GM12878 (cell line): ENCODE measurements around the gene LMTK2.

Experiments
- FOXK2 ChIP-seq: fragments of 450-650 bp; IDR thresholded peaks from 2 replicates; pipeline ENCODE4 v1.6.1; 2017; ENCODE audit warnings: mild to moderate bottlenecking, moderate library complexity
- HCFC1 ChIP-seq: fragments of 150-350 bp; IDR thresholded peaks from 2 replicates; pipeline ENCODE4 v1.6.1; 2014; ENCODE audit warnings: low read length
- NBN ChIP-seq: fragments of 450-650 bp; IDR thresholded peaks from 2 replicates; pipeline ENCODE4 v1.6.1; 2016
- POLR2A ChIP-seq: IDR thresholded peaks from 2 replicates; pipeline ENCODE4 v1.6.1; 2011; ENCODE audit warnings: low read depth, mild to moderate bottlenecking, low read length
- POU2F2 ChIP-seq: IDR thresholded peaks from 3 replicates; pipeline ENCODE4 v1.6.1; 2011; ENCODE audit warnings: low read depth, mild to moderate bottlenecking, low read length, borderline replicate concordance
- SIX5 ChIP-seq: IDR thresholded peaks from 2 replicates; pipeline ENCODE4 v1.6.1; 2011; ENCODE audit warnings: mild to moderate bottlenecking, low read depth, low read length, moderate library complexity; ENCODE audit not compliant: severe bottlenecking
- SMC3 ChIP-seq: IDR thresholded peaks from 2 replicates; pipeline ENCODE4 v1.6.1; 2011; ENCODE audit warnings: low read length, improper control_type of control experiment, borderline replicate concordance
- SUZ12 ChIP-seq: fragments of 200-600 bp; sonication (generic); IDR thresholded peaks from one replicate; pipeline ENCODE4 v1.6.1; 2018; ENCODE audit warnings: antibody characterized with exemption, mild to moderate bottlenecking; ENCODE audit not compliant: unreplicated experiment
- TF ChIP-seq, protein P1 (sequence below): IDR thresholded peaks from 2 replicates; pipeline ENCODE4 v1.6.1; 2012; ENCODE audit warnings: low read depth, low read length, improper control_type of control experiment
- TF ChIP-seq, protein P2 (sequence below), 3 experiments: IDR thresholded peaks in 2 of 3; conservative IDR thresholded peaks in 1 of 3; 2 replicates each; pipeline ENCODE4 v1.5.1; 2011; ENCODE audit warnings: low read depth in 3 of 3, low read length in 3 of 3, mild to moderate bottlenecking in 3 of 3, control low read depth in 2 of 3, moderate library complexity in 2 of 3, inconsistent platforms in 1 of 3, mixed read lengths in 1 of 3; ENCODE audit not compliant: control insufficient read depth in 2 of 3, insufficient read depth in 1 of 3; ENCODE audit errors: extremely low read depth in 1 of 3

DNA sequence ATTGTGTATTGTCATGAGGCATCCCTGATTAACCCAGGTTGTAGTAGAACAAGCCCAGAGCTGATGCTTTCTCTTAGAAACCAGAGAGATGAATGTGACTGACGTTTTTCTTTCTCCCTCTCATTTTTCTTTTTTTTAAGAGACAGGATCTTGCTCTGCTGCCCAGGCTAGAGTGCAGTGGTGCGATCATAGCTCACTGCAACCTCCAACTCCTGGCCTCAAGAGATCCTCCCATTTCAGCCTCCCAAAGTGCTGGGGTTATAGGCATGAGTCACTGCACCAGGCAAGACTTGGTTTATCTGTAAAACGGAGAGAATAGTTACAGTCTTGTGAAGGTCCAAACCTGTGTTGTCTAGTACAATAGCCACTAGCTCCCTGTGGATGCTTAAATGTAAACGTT lies 5.4 kb downstream of the LMTK2 start:
- TF ChIP-seq POU2F2 (no peak), POLR2A (no peak), SUZ12 (no peak), SIX5 (no peak), SMC3 (no peak), NBN (no peak), HCFC1 (no peak), FOXK2 (no peak)
- TF ChIP-seq, protein P1, sequence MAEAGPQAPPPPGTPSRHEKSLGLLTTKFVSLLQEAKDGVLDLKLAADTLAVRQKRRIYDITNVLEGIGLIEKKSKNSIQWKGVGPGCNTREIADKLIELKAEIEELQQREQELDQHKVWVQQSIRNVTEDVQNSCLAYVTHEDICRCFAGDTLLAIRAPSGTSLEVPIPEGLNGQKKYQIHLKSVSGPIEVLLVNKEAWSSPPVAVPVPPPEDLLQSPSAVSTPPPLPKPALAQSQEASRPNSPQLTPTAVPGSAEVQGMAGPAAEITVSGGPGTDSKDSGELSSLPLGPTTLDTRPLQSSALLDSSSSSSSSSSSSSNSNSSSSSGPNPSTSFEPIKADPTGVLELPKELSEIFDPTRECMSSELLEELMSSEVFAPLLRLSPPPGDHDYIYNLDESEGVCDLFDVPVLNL = no peak
- TF ChIP-seq, protein P2, sequence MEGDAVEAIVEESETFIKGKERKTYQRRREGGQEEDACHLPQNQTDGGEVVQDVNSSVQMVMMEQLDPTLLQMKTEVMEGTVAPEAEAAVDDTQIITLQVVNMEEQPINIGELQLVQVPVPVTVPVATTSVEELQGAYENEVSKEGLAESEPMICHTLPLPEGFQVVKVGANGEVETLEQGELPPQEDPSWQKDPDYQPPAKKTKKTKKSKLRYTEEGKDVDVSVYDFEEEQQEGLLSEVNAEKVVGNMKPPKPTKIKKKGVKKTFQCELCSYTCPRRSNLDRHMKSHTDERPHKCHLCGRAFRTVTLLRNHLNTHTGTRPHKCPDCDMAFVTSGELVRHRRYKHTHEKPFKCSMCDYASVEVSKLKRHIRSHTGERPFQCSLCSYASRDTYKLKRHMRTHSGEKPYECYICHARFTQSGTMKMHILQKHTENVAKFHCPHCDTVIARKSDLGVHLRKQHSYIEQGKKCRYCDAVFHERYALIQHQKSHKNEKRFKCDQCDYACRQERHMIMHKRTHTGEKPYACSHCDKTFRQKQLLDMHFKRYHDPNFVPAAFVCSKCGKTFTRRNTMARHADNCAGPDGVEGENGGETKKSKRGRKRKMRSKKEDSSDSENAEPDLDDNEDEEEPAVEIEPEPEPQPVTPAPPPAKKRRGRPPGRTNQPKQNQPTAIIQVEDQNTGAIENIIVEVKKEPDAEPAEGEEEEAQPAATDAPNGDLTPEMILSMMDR (IDR thresholded peaks at IDR 0.05 in 2 of 3, conservative IDR thresholded peaks at IDR 0.05 in 1 of 3; ENCODE audit: control insufficient read depth in 2 of 3, extremely low read depth in 1 of 3, insufficient read depth in 1 of 3, low read depth in 3 of 3, low read length in 3 of 3) = no peak
